Naive thymus-derived CD4-positive, alpha-beta T cell (primary cell): ENCODE data around the gene CD72. TPM values are rescaled to one million over a fixed set of nuclear protein-coding genes. Genes with fewer than 3 reads are reported as not detected.
A peak's percentile ranks its signal among the peaks of the same experiment; 100 is the strongest.
"Not testable (repeated sequence)": the region's sequence is repeated elsewhere in the genome, so short reads cannot be mapped to it uniquely, and the experiment has no call there.

ENCODE experiments used
- ATAC-seq: fragments of 150-1000 bp; cut with Tn5 transposase; 2 replicates; pipeline ENCODE4 v1.10.0; 2021; ENCODE audit warnings: mild to moderate bottlenecking, moderate library complexity
- CTCF ChIA-PET: fragments of 350-600 bp; sonication (Branson Sonifier 250); formaldehyde crosslinking; loops from one replicate; lab custom pipeline; 2021; ENCODE audit warnings: antibody characterized with exemption; lab: Charles Lee
- POLR2A ChIA-PET: fragments of 350-600 bp; sonication (Branson Sonifier 250); formaldehyde crosslinking; loops from one replicate; lab custom pipeline; 2021; ENCODE audit warnings: antibody characterized with exemption, inconsistent platforms; lab: Charles Lee
- DNase-seq, 9 donors: peaks; one replicate each; pipeline versions ENCODE4 v3.0.0 to v3.0.0-alpha.2; 2020 to 2022; ENCODE audit warnings: mixed read lengths in 1 of 9
- H3K27ac ChIP-seq: one replicate; pipeline ENCODE4 v1.7.0; 2013; ENCODE audit warnings: mild to moderate bottlenecking, low read depth, low read length, moderate library complexity
- H3K27me3 ChIP-seq, 2 donors: one replicate each; pipeline ENCODE4 v1.7.0; 2013; ENCODE audit warnings: low read length in 2 of 2, mild to moderate bottlenecking in 2 of 2, moderate library complexity in 2 of 2; ENCODE audit not compliant: control insufficient read depth in 2 of 2, insufficient read depth in 2 of 2
- H3K36me3 ChIP-seq, 3 experiments: 1 replicate in 2 of 3; 2 replicates in 1 of 3; pipeline ENCODE4 v1.7.0; 2013; ENCODE audit warnings: low read length in 3 of 3, mild to moderate bottlenecking in 3 of 3, moderate library complexity in 1 of 3; ENCODE audit not compliant: insufficient read depth in 3 of 3, control insufficient read depth in 2 of 3
- H3K4me1 ChIP-seq, 2 donors: one replicate each; pipeline ENCODE4 v1.7.0; 2013; ENCODE audit warnings: low read length in 2 of 2, mild to moderate bottlenecking in 2 of 2, moderate library complexity in 1 of 2; ENCODE audit not compliant: control insufficient read depth in 2 of 2, insufficient read depth in 2 of 2
- H3K4me3 ChIP-seq: 2 replicates; pipeline ENCODE4 v1.7.0; 2013; ENCODE audit warnings: mild to moderate bottlenecking, low read length
- H3K9me3 ChIP-seq, 3 experiments: 1 replicate in 2 of 3; 2 replicates in 1 of 3; pipeline ENCODE4 v1.7.0; 2013; ENCODE audit warnings: low read length in 3 of 3; ENCODE audit not compliant: control insufficient read depth in 2 of 3
- H3K27ac Mint-ChIP-seq, 9 donors: one replicate each; pipeline ENCODE4 v1.8.0; 2020 to 2022; ENCODE audit warnings: mixed read lengths in 9 of 9, mild to moderate bottlenecking in 8 of 9, moderate library complexity in 5 of 9, inconsistent platforms in 2 of 9
- H3K27me3 Mint-ChIP-seq, 5 donors: one replicate each; pipeline ENCODE4 v1.8.0; 2021 to 2022; ENCODE audit warnings: mixed read lengths in 5 of 5, mild to moderate bottlenecking in 1 of 5
- H3K36me3 Mint-ChIP-seq, 5 donors: one replicate each; pipeline ENCODE4 v1.8.0; 2020 to 2022; ENCODE audit warnings: mixed read lengths in 5 of 5, mild to moderate bottlenecking in 3 of 5, inconsistent platforms in 1 of 5
- H3K4me1 Mint-ChIP-seq, 7 donors: one replicate each; pipeline ENCODE4 v1.8.0; 2020 to 2022; ENCODE audit warnings: mixed read lengths in 7 of 7, mild to moderate bottlenecking in 3 of 7, inconsistent platforms in 1 of 7
- H3K4me3 Mint-ChIP-seq, 10 donors: one replicate each; pipeline ENCODE4 v1.8.0; 2020 to 2022; ENCODE audit warnings: mild to moderate bottlenecking in 10 of 10, mixed read lengths in 10 of 10, moderate library complexity in 6 of 10, inconsistent platforms in 2 of 10
- H3K9me3 Mint-ChIP-seq, 11 donors: one replicate each; pipeline ENCODE4 v1.8.0; 2020 to 2022; ENCODE audit warnings: mixed read lengths in 11 of 11, mild to moderate bottlenecking in 4 of 11, inconsistent platforms in 1 of 11, moderate library complexity in 1 of 11
- intact Hi-C, 2 donors: fragments of 100-400 bp; cut with micrococcal nuclease; formaldehyde crosslinking; loops; one replicate each; pipeline ENCODE4 v1.15.1; 2023
- polyA plus RNA-seq, 2 donors: library from polyadenylated mRNA; unstranded; fragments of 300-500 nt; fragmentation: Illumina TruSeq; gene quantifications; one replicate each; pipeline ENCODE4 v1.2.3, GENCODE V29; 2021
- total RNA-seq, 6 experiments: library from RNA in 5 of 6; stranded (reverse) in 5 of 6; gene quantifications; 1 replicate in 5 of 6; 2 replicates in 1 of 6; pipeline ENCODE4 v1.2.3 and lab custom pipeline; 2021 to 2026

The CD72 gene
- total and polyA plus RNA-seq, 7 experiments from 2014 or later, result 0.40 to 12.1 (median 5.2) TPM

DNA sequence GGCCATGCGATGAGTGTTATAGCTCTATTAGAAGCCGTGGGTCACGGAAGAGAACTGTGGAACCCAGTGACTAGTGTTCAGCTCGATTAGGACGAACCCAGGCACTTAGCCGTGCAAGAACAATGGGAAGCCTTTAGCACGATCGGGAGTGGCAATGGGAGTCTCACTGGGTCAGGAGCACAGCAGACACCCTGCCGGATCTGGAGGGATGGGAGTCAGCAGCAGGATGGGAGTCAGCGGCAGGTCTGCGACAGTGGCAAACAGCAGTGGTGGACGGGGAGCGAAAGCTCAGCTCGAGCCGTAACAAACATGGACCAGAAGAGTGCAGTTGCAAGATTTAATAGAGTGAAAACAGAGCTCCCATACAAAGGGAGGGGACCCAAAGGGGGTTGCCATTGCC is 22.2 kb upstream of the CD72 start:
- intact Hi-C loops, H3K4me3 ChIP-seq: not testable (repeated sequence)
- H3K4me1 ChIP-seq, result peaks cover 22 to 46% of the 10 kb centered on the region in 2 donors

DNA sequence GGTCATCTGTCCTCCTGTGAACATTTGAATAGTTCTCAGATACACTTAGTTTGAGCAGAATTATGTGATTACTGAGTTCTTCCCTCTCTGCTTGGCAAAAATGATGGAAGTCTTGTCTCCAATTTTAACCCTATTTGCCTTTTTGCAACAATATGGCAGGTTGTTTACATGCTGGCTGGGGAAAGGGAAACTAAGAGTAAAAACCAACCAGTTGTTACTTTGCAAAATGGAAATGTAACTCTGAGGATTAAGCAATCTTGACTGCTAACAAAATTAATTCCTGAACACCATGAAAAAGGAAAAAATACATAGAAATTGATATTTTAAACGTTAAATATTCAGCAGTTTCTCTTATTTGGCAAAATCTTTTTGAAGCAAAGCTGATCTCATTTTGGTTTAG is 21.4 kb upstream of the CD72 start:
- Histone ChIP-seq H3K36me3 (no peaks in the 10 kb centered on the region), H3K27me3 (no peaks in the 10 kb centered on the region), H3K9me3 (no peaks in the 10 kb centered on the region), H3K4me3 (no peak overlapping the region), H3K27ac (no peak overlapping the region), H3K4me1 (peaks cover 24 to 39% of the 10 kb centered on the region in 2 donors)
- CTCF ChIA-PET, result interaction anchor here (1.4 to 1.6 kb wide), 4 partner anchors 17 to 28 kb away, joined by 3 to 6 read pairs (median 4); no protein-coding TSS in a partner anchor
- ATAC-seq (no peak), DNase-seq (no peak)
- H3K4me3 Mint-ChIP-seq, result peak overlapping the region in 9 of 10 donors; percentile 13 to 75 (median 63)
- peak overlapping the region in 8 of 9 donors; percentile 67 to 91 (median 86) for H3K27ac Mint-ChIP-seq
- intact Hi-C loops, result no loop called here
- peaks cover 51 to 82% (median 74%) of the 10 kb centered on the region in 7 donors for H3K4me1 Mint-ChIP-seq
- H3K9me3 Mint-ChIP-seq, result peaks cover 0 to 7% (median 0%) of the 10 kb centered on the region in 11 donors
- H3K27me3 Mint-ChIP-seq, result no peaks in the 10 kb centered on the region
- peaks cover 3 to 40% (median 6%) of the 10 kb centered on the region in 5 donors for H3K36me3 Mint-ChIP-seq
- POLR2A ChIA-PET, result interaction anchor here (1.1 to 2.5 kb wide), 4 partner anchors 11 to 65 kb away, joined by 3 to 14 read pairs (median 5); partner anchors contain the start of genes CCDC107, RMRP and SIT1

More for the DNA sequence above, 22.2 kb upstream of the CD72 start:
- H3K9me3 ChIP-seq, H3K36me3 ChIP-seq, H3K27me3 Mint-ChIP-seq, DNase-seq, ATAC-seq, H3K9me3 Mint-ChIP-seq, H3K27ac ChIP-seq, H3K27me3 ChIP-seq: not testable (repeated sequence)
- Mint-ChIP-seq H3K27ac (peak overlapping the region in 3 of 9 donors; percentile 51 to 65 (median 56)), H3K4me1 (peaks cover 51 to 84% (median 73%) of the 10 kb centered on the region in 7 donors), H3K36me3 (peaks cover 3 to 40% (median 5%) of the 10 kb centered on the region in 5 donors), H3K4me3 (peak overlapping the region in 2 of 10 donors; percentile 19 to 29)
- POLR2A ChIA-PET, result interaction anchor here (1.1 to 2.5 kb wide), 4 partner anchors 10 to 36 kb away, joined by 3 to 14 read pairs (median 5); partner anchors contain the start of genes CCDC107, RMRP and SIT1
- CTCF ChIA-PET, result interaction anchor here (1.4 to 1.6 kb wide), 2 partner anchors 24 to 29 kb away, joined by 5 to 6 read pairs; no protein-coding TSS in a partner anchor

DNA sequence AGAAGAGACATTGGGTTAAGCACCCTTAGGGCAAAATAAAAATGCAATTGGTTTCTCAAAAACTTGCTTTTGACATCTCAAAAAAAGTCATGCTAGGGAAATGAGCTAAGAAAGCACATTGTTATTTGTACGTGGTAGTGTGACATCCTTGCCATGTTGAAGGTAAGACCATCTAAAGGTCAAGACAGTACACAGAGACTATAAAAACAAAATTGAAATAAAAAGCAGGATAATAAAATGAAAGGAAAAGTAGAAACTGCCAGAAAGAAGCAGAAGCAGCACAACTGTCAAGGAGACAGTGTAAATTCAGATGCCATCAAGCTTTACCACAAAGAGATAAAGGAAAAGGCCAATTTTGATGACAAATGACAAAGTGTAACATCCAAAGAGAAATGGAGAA is 21.0 kb upstream of the CD72 start:
- H3K27me3 Mint-ChIP-seq, H3K4me3 ChIP-seq, intact Hi-C loops, H3K27me3 ChIP-seq, H3K9me3 ChIP-seq, DNase-seq, H3K9me3 Mint-ChIP-seq, H3K36me3 ChIP-seq: not testable (repeated sequence)
- CTCF ChIA-PET, result interaction anchor here (1.4 to 1.6 kb wide), 4 partner anchors 16 to 28 kb away, joined by 3 to 6 read pairs (median 4); no protein-coding TSS in a partner anchor
- H3K4me1 Mint-ChIP-seq, result peaks cover 48 to 78% (median 71%) of the 10 kb centered on the region in 7 donors
- peak overlapping the region in 8 of 10 donors; percentile 37 to 75 (median 63) for H3K4me3 Mint-ChIP-seq
- peak overlapping the region; percentile 23 to 91 (median 85) for H3K27ac Mint-ChIP-seq
- peak; percentile 37 for ATAC-seq
- peaks cover 3 to 37% (median 8%) of the 10 kb centered on the region in 5 donors for H3K36me3 Mint-ChIP-seq
- Histone ChIP-seq H3K4me1 (peaks cover 19 to 35% of the 10 kb centered on the region in 2 donors), H3K27ac (peak overlapping the region; percentile 61)
- POLR2A ChIA-PET, result interaction anchor here (1.0 to 2.5 kb wide), 4 partner anchors 8 to 66 kb away, joined by 3 to 14 read pairs (median 5); partner anchors contain the start of genes CCDC107, RMRP and SIT1

- intact Hi-C loops, result loop anchor here in 1 of 2 donors (1.0 kb wide), 1 partner anchor 8 kb away; no protein-coding TSS in a partner anchor
- ChIA-PET CTCF (interaction anchor here (0.8 to 1.5 kb wide), 4 partner anchors 16 to 27 kb away, joined by 3 to 5 read pairs (median 4); partner anchors contain the start of genes CCDC107 and RMRP), POLR2A (interaction anchor here (1.0 to 2.5 kb wide), 4 partner anchors 8 to 66 kb away, joined by 3 to 14 read pairs (median 5); partner anchors contain the start of genes CCDC107, RMRP and SIT1)
- not testable (repeated sequence) for H3K27me3 ChIP-seq, H3K4me3 ChIP-seq, H3K27me3 Mint-ChIP-seq, H3K9me3 ChIP-seq, H3K36me3 ChIP-seq, H3K9me3 Mint-ChIP-seq
- peak overlapping the region; percentile 66 to 90 (median 85) for H3K27ac Mint-ChIP-seq
- H3K4me1 ChIP-seq, result peaks cover 19 to 35% of the 10 kb centered on the region in 2 donors
- peaks cover 3 to 37% (median 8%) of the 10 kb centered on the region in 5 donors for H3K36me3 Mint-ChIP-seq
- peak; percentile 69 for ATAC-seq
- peak overlapping the region; percentile 61 for H3K27ac ChIP-seq
- peaks cover 47 to 77% (median 70%) of the 10 kb centered on the region in 7 donors for H3K4me1 Mint-ChIP-seq
- peak in 5 of 9 donors; percentile 35 to 59 (median 48) for DNase-seq
- H3K4me3 Mint-ChIP-seq, result peak overlapping the region; percentile 15 to 70 (median 56)
These were observed 20.5 kb upstream of the CD72 start for GRCh38 chr9:35638751-35639150.

DNA sequence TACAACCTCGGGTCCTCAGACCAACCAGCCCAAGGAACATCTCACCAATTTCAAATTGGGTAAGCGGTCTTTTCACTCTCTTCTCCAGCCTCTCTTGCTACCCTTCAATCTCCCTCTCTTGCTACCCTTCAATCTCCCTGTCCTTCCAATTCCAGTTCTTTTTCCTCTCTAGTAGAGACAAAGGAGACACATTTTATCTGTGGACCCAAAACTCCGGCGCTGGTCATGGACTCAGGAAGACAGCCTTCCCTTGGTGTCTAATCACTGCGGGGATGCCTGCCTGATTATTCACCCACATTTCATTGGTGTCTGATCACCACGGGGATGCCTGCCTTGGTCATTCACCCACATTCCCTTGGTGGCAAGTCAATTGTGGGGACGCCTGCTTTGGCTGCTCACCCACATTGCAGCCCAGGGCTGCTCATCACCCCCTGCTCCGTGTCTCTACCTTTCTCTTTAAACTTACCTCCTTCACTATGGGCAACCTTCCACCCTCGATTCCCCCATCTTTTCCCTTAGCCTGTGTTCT is 19.3 kb upstream of the CD72 start:
- H3K9me3 Mint-ChIP-seq, intact Hi-C loops, ATAC-seq, CTCF ChIA-PET, H3K9me3 ChIP-seq, DNase-seq, H3K4me3 ChIP-seq, H3K36me3 ChIP-seq, H3K27me3 ChIP-seq, H3K27me3 Mint-ChIP-seq: not testable (repeated sequence)
- Histone ChIP-seq H3K4me1 (peaks cover 19 to 35% of the 10 kb centered on the region in 2 donors), H3K27ac (peak overlapping the region; percentile 57)
- POLR2A ChIA-PET, result interaction anchor here (0.5 kb wide), 1 partner anchor 9 kb away, joined by 3 read pairs; no protein-coding TSS in a partner anchor
- H3K27ac Mint-ChIP-seq, result peak overlapping the region; percentile 66 to 92 (median 85)
- peaks cover 43 to 69% (median 59%) of the 10 kb centered on the region in 7 donors for H3K4me1 Mint-ChIP-seq
- H3K4me3 Mint-ChIP-seq, result peak overlapping the region in 7 of 10 donors; percentile 7 to 65 (median 55)
- H3K36me3 Mint-ChIP-seq, result peaks cover 3 to 32% (median 8%) of the 10 kb centered on the region in 5 donors

GRCh38 chr9:35636877-35637246 is 18.6 kb upstream of the CD72 start:
- CTCF ChIA-PET, H3K9me3 Mint-ChIP-seq, DNase-seq, H3K9me3 ChIP-seq, H3K36me3 ChIP-seq, H3K27ac ChIP-seq, intact Hi-C loops, H3K4me3 ChIP-seq, H3K27me3 ChIP-seq, ATAC-seq, H3K27me3 Mint-ChIP-seq: not testable (repeated sequence)
- Mint-ChIP-seq H3K36me3 (peaks cover 3 to 28% (median 8%) of the 10 kb centered on the region in 5 donors), H3K4me1 (peaks cover 43 to 69% (median 57%) of the 10 kb centered on the region in 7 donors), H3K27ac (peak overlapping the region in 3 of 9 donors; percentile 21 to 90 (median 75)), H3K4me3 (peak overlapping the region in 3 of 10 donors; percentile 16 to 40 (median 20))
- peaks cover 19 to 35% of the 10 kb centered on the region in 2 donors for H3K4me1 ChIP-seq
- POLR2A ChIA-PET, result interaction anchor here (1.2 kb wide), 1 partner anchor 17 kb away, joined by 5 read pairs; no protein-coding TSS in a partner anchor
